GM19099 (cell line): ENCODE measurements around the gene PTPRH.

ENCODE experiments used
- POLR2A ChIP-seq: IDR thresholded peaks from 3 replicates; pipeline ENCODE4 v1.6.1; 2011; ENCODE audit warnings: low read depth; ENCODE audit not compliant: insufficient read length; ENCODE audit errors: extremely low read depth

Gene PTPRH

DNA sequence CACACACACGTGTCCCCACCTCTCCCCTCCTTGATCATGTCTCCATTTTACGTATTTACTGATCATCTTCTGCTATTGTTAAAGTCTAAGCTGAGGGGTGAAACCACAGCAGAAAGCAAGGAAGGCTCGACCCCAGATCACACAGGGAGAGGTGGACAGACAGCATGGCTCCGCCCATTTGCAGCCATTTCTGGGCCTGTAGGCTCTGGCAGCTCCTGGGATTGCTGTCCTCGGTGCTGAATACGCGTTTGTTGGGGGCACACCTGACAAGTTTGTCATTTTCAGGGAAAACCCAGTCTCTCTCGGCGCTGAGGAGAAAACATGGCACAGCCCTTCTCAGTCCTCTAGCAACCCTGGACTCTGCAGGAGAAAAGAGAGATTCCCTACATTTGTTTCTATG lies 11.2 kb upstream of the PTPRH start:
- no peak for TF ChIP-seq POLR2A

DNA sequence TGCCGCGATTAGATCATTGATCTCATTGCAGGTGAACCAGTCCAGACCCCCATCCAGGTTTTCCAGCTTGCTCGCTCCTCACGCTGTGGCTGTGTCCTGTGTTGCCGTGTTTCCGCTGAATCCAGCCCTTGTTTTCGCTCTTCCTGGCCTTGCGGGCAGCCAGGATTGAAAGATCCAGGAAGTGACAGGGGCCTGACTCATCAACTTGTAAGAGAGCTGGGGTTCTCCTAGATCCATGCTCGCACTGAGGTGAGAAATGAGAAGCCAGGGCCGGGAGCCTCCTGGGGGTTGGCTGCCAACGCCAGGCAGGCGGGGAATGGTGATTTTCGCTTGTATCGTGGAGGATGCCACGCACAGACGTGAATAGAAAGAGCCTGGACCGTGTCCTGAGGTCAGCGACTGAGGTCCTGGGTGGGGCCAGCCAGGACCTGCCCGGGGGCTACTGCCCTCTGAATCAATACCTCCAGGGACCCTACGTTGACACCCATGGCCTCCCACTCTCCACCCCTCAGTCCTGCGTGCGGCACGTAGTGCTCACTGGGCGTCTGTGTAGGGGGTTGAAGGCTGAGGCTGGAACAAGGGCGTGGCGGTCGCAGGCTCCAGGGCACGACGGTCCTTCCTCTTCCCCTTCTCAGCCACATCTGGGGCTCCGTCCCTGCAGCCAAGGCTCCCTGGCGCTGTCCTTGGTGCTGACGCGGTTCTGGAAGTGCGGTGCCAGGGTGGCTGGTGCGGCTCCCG lies 7.3 kb upstream of the PTPRH start:
- TF ChIP-seq POLR2A, result no peak

GRCh38 chr19:55213547-55213946 lies 4.2 kb upstream of the PTPRH start:
- no peak for TF ChIP-seq POLR2A

- TF ChIP-seq POLR2A, result no peak
These were observed 3.1 kb upstream of the PTPRH start for GRCh38 chr19:55212447-55212846.

DNA sequence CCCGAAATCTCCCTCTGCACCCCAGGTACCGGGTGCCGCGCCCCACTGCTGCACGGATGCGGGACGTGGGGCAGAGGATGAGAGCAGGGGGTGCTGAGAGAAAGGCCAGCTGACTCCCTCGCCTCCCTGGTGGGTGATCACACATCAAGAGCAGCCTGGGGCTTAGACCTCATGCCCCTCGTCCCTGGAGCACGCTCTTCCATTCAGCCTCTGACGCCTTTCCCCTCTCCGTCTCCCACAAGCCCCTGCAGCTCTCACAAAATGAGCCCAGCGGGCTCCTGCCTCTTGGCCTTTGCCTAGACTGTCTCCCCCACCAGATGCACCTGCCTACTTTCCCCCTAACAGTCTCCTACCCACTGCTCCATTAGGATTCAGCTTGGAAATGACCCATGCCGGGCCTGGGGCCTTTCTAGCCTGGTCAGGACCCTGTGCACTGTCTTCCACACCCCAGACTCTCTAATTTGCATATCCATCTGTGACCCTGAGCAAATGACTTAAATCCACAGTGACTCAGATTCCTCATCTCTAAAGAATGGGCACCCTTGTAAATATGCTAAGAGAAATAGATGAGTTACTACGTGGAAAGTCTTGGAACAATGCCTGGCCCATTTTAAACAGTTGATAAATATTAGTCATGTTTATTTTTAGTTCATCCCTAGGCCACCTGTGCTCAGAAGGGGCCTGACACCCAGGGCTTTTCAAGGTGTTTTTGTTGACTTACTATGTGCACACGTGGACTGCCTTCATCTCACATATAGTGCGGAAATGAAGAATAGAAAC lies 582 bp upstream of the PTPRH start:
- no peak for TF ChIP-seq POLR2A

GRCh38 chr19:55206664-55207500 lies 2.4 kb downstream of the PTPRH start:
- no peak for TF ChIP-seq POLR2A

DNA sequence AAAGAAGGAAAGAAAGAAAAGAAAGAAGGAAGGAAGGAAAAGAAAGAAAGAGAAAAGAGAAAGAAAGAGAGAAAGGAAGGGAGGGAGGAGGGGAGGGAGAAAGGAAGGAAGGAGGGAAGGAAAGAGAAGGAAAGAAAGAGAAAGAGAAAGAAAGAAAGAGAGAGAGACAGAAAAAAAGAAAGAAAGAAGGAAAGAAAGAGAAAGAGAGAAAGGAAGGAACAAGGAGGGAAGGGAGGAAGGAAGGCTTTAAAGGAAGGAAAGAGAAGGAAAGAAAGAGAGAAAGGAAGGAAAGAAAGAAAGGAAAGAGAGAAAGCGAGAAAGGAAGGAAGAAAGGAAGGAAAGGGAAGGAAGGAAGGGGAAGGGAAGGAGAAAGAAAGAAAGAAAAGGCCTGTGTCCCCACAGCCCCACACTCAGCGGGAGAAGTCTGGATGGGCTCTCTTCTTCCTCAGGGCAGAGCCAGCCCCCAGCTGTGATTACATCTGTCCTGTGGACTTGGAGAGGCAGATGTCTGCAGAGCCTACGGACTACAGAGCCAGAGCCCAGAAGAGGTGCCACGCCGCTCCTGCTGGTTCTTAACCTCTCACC lies 9.6 kb downstream of the PTPRH start:
- no peak for TF ChIP-seq POLR2A

DNA sequence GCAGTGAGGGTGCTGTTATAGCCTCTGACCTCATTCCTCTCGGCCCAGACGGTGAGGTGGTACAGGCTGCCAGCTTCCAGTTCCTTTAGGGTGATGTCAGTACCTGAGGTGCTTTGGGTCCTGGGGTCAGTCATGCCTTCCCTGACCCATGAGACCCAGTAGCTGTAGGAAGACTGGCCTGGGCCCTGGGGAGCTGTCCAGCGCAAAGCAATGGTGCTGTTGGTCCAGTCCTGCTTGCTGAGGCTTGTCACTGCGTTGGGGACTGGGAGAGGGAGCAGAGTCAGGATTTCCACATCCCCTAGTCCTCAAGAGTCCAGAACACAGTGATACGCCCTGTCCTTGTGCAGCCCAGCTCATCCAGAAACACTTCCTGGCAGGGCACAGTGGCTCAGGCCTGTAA lies 10.7 kb downstream of the PTPRH start:
- TF ChIP-seq POLR2A, result no peak

DNA sequence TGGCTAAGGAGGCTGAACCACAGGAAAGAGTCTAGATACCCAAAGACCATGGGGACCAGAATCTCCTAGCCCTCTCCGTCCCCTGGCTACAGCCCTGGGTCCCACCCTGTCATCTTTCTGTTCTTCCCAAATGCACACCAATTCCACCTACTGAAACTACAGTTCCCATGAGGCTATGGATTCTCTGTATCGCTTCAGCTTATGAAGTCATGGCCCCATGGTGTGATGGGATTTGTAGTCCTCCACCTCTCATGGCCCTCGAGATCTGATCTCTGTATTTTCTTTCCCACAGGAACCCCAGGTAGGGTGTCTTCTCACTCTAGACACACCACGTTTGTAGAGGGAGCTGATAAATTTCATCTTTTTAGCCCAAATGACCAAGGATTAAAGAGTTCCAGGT lies 11.8 kb downstream of the PTPRH start:
- no peak for TF ChIP-seq POLR2A

DNA sequence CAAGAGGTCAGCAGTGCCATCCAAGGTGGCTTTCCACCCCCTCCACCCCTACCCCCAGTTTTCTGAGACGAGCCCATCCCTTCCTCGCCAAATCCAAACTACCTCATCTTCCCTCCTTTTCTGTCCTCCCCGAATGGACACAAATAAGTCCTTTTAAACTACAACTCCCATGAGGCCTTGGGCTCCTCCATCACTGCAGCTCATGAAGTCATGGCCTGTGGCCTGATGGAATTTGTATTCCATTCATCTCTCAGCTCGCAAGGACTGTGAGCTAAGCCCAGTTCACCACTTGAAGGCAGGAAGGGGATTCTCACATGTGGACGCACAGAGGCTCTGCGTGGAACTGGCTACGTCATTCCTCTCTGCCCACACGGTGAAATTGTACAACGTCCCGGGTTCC lies 12.5 kb downstream of the PTPRH start:
- TF ChIP-seq POLR2A, result no peak

DNA sequence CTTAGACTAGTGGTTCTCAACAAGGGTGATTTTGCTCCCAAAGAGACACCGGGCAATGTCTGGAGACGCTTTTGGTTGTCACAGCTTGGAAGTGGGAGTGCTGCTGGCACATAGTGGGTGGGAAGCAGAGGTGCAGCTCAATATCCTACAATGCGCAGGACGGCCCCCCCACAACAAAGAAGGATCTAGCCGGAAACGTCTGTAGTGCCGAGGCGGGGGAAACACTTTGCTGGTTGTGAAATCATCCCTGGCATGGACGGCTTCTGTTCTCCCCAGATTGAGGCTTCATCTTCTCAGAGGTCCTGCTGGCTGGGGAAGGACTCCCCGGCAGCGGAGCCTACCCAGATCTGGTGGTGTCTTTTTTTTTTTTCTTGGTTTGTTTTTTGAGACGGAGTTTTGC lies 15.8 kb downstream of the PTPRH start:
- TF ChIP-seq POLR2A, result no peak

GRCh38 chr19:55189403-55189835 lies 19.9 kb downstream of the PTPRH start:
- no peak for TF ChIP-seq POLR2A

- no peak for TF ChIP-seq POLR2A
These were observed 20.7 kb downstream of the PTPRH start for GRCh38 chr19:55188625-55189024.

DNA sequence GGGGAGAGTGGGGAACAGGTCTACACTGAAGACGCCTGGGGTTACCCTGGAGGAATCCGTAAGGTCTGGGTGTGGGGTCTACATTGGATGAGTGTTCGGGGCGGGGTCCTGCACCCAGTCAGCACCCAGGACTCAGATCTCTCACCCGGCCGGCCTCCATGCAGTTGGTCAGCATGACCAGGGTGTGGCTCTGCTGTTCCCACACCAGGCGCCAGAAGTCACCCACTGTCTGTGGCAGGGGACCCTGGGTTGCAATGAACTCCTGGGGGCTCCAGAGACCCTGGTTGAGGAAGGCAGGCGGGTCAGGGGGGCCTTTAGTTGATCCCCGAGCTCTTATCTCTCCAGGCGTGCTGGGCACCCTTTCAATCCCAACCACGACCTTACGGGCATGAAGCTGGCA lies 23.2 kb downstream of the PTPRH start:
- no peak for TF ChIP-seq POLR2A

- TF ChIP-seq POLR2A, result no peak
These were observed 27.6 kb downstream of the PTPRH start for GRCh38 chr19:55181740-55182139.
